ENCODE data around the gene NUP98.

NUP98 gene

GRCh38 chr11:3786781-3787428 is 10.4 kb downstream of the NUP98 start:
- H3K4me1 ChIP-seq: no peaks in the 10 kb centered on the region
- no peaks in the 10 kb centered on the region for H3K27me3 ChIP-seq
- no peak for TF ChIP-seq CTCF (IDR thresholded peaks at IDR 0.05; ENCODE audit: low read depth, low read length)
- no peak overlapping the region for H3K4me3 ChIP-seq (ENCODE audit: low read depth, low read length)
- DNase-seq: no peak
- H3K9me3 ChIP-seq: no peaks in the 10 kb centered on the region
- H3K36me3 ChIP-seq: no peaks in the 10 kb centered on the region; the same call in 1 of the 2 replicates

- Histone ChIP-seq H3K4me1 (no peaks in the 10 kb centered on the region), H3K9me3 (no peaks in the 10 kb centered on the region), H3K4me3 (ENCODE audit: low read depth, low read length) (no peak overlapping the region), H3K27me3 (no peaks in the 10 kb centered on the region), H3K36me3 (no peaks in the 10 kb centered on the region; the same call in 1 of the 2 replicates)
- no peak for TF ChIP-seq CTCF (IDR thresholded peaks at IDR 0.05; ENCODE audit: low read depth, low read length)
- DNase-seq: no peak
Measured at GRCh38 chr11:3783611-3784010, 13.7 kb downstream of the NUP98 start.

GRCh38 chr11:3782963-3783362 is 14.4 kb downstream of the NUP98 start:
- no peak for DNase-seq
- no peaks in the 10 kb centered on the region for H3K4me1 ChIP-seq
- no peak overlapping the region for H3K4me3 ChIP-seq (ENCODE audit: low read depth, low read length)
- H3K36me3 ChIP-seq: peaks cover 3% of the 10 kb centered on the region; the same call in 1 of the 2 replicates
- no peaks in the 10 kb centered on the region for H3K27me3 ChIP-seq
- no peak for TF ChIP-seq CTCF (IDR thresholded peaks at IDR 0.05; ENCODE audit: low read depth, low read length)
- no peaks in the 10 kb centered on the region for H3K9me3 ChIP-seq

- H3K9me3 ChIP-seq: no peaks in the 10 kb centered on the region
- no peak for TF ChIP-seq CTCF (IDR thresholded peaks at IDR 0.05; ENCODE audit: low read depth, low read length)
- no peaks in the 10 kb centered on the region for H3K4me1 ChIP-seq
- no peak overlapping the region for H3K4me3 ChIP-seq (ENCODE audit: low read depth, low read length)
- peaks cover 3% of the 10 kb centered on the region; the same call in 1 of the 2 replicates for H3K36me3 ChIP-seq
- no peak for DNase-seq
- no peaks in the 10 kb centered on the region for H3K27me3 ChIP-seq
Measured at GRCh38 chr11:3781423-3781822, 15.9 kb downstream of the NUP98 start.

GRCh38 chr11:3775736-3776406 is 21.5 kb downstream of the NUP98 start:
- H3K36me3 ChIP-seq: peaks cover 12% of the 10 kb centered on the region

More at GRCh38 chr11:3775736-3776406, 21.5 kb downstream of the NUP98 start:
- no peaks in the 10 kb centered on the region for H3K4me1 ChIP-seq
- no peaks in the 10 kb centered on the region for H3K27me3 ChIP-seq
- no peak for DNase-seq
- TF ChIP-seq CTCF (IDR thresholded peaks at IDR 0.05; ENCODE audit: low read depth, low read length): no peak
- no peaks in the 10 kb centered on the region for H3K9me3 ChIP-seq
- no peak overlapping the region for H3K4me3 ChIP-seq (ENCODE audit: low read depth, low read length)

All from BE2C (cell line).